RWPE1 (cell line): ENCODE data around the gene CLASP2.
A peak's percentile ranks its signal among the peaks of the same experiment; 100 is the strongest.
"Not testable (repeated sequence)": the region's sequence is repeated elsewhere in the genome, so short reads cannot be mapped to it uniquely, and the experiment has no call there.

Experiments
- CTCF ChIA-PET: fragments of 350-600 bp; sonication (Branson Sonifier 250); formaldehyde crosslinking; extraction: SDS; loops from one replicate; lab custom pipeline; 2021; lab: Yijun Ruan, JAX
- POLR2A ChIA-PET: fragments of 400-600 bp; formaldehyde crosslinking; extraction: SDS; loops from one replicate; lab custom pipeline; 2020; ENCODE audit warnings: antibody characterized with exemption; ENCODE audit not compliant: low non-redundant PET; lab: Yijun Ruan, JAX
- DNase-seq: peaks from one replicate; pipeline ENCODE4 v3.0.0; 2012; ENCODE audit warnings: low spot score
- H3K27ac ChIP-seq: fragments of 450-650 bp; 2 replicates; pipeline ENCODE4 v1.5.1; 2017
- CTCF ChIP-seq: fragments of 450-650 bp; conservative IDR thresholded peaks from 2 replicates; pipeline ENCODE4 v1.5.1; 2017; ENCODE audit warnings: low read depth, mild to moderate bottlenecking

The CLASP2 gene

GRCh38 chr3:33678073-33678472, 40.0 kb downstream of the CLASP2 start:
- TF ChIP-seq CTCF = no peak
- POLR2A ChIA-PET = no interaction called here

GRCh38 chr3:33673436-33673835, 44.6 kb downstream of the CLASP2 start:
- H3K27ac ChIP-seq, CTCF ChIA-PET, DNase-seq, POLR2A ChIA-PET: not testable (repeated sequence)

More at GRCh38 chr3:33678073-33678472, 40.0 kb downstream of the CLASP2 start:
- no peak overlapping the region for H3K27ac ChIP-seq
- CTCF ChIA-PET = interaction anchor here (0.6 kb wide), 1 partner anchor 95 kb away, joined by 4 read pairs; no protein-coding TSS in a partner anchor
- DNase-seq = no peak

- TF ChIP-seq CTCF = no peak
- H3K27ac ChIP-seq = no peak overlapping the region
- ChIA-PET CTCF (interaction anchor here (0.6 kb wide), 1 partner anchor 26 kb away, joined by 3 read pairs; no protein-coding TSS in a partner anchor), POLR2A (no interaction called here)
- no peak for DNase-seq
Observed at GRCh38 chr3:33668618-33669017, 49.4 kb downstream of the CLASP2 start.

GRCh38 chr3:33665294-33665693, 52.8 kb downstream of the CLASP2 start:
- DNase-seq = no peak
- POLR2A ChIA-PET = no interaction called here
- CTCF ChIA-PET = no interaction called here

GRCh38 chr3:33664195-33664594, 53.9 kb downstream of the CLASP2 start:
- peak; percentile 50 for DNase-seq
- no peak for TF ChIP-seq CTCF
- no peak overlapping the region for H3K27ac ChIP-seq
- ChIA-PET CTCF (no interaction called here), POLR2A (no interaction called here)

More at GRCh38 chr3:33665294-33665693, 52.8 kb downstream of the CLASP2 start:
- no peak overlapping the region for H3K27ac ChIP-seq
- TF ChIP-seq CTCF = no peak

GRCh38 chr3:33663042-33663441, 55.0 kb downstream of the CLASP2 start:
- ChIA-PET POLR2A (no interaction called here), CTCF (no interaction called here)
- H3K27ac ChIP-seq = no peak overlapping the region
- no peak for DNase-seq
- TF ChIP-seq CTCF = no peak

GRCh38 chr3:33659856-33660434, 58.1 kb downstream of the CLASP2 start:
- no peak overlapping the region for H3K27ac ChIP-seq
- no peak for DNase-seq
- ChIA-PET POLR2A (no interaction called here), CTCF (no interaction called here)
- no peak for TF ChIP-seq CTCF
